ENCODE measurements around the gene RUFY2.

DNA sequence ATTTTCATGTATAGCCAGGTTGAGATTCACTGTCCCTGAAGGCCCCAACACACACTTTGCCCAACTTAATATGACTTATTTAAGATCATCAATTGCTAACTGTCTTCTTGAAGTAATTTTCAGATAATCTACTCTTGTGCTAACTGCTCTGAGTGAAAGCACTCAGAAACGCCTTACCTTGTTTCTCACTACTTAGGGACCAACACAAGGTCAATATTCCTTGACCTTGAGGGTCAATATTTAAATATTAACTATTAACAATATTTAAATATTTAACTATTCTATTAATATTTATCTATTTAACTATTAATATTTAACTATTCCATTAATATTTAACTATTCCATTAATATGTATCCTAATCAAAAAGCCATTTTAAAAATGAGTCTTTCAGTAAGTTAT is 101.2 kb downstream of the RUFY2 start:
- TF ChIP-seq CTCF (IDR thresholded peaks at IDR 0.05): no peak
- no peak for TF ChIP-seq POLR2A (IDR thresholded peaks at IDR 0.05)
